BLaER1 (cell line): ENCODE measurements around the gene REPS1.

Experiments used
- H3K27ac ChIP-seq: shearing (Covaris generic); formaldehyde crosslinking; 2 replicates; pipeline ENCODE4 v1.8.1; 2022
- H3K27me3 ChIP-seq: shearing (Covaris generic); formaldehyde crosslinking; 2 replicates; pipeline ENCODE4 v1.8.1; 2022
- H3K36me3 ChIP-seq: shearing (Covaris generic); formaldehyde crosslinking; 2 replicates; pipeline ENCODE4 v1.8.1; 2022
- H3K4me1 ChIP-seq: shearing (Covaris generic); formaldehyde crosslinking; 2 replicates; pipeline ENCODE4 v1.8.1; 2022
- H3K4me2 ChIP-seq: shearing (Covaris generic); formaldehyde crosslinking; 2 replicates; pipeline ENCODE4 v1.8.1; 2022
- H3K4me3 ChIP-seq: shearing (Covaris generic); formaldehyde crosslinking; 2 replicates; pipeline ENCODE4 v1.8.1; 2022
- H3K9ac ChIP-seq: shearing (Covaris generic); formaldehyde crosslinking; 2 replicates; pipeline ENCODE4 v1.8.1; 2022
- H3K9me3 ChIP-seq: shearing (Covaris generic); formaldehyde crosslinking; 2 replicates; pipeline ENCODE4 v1.8.1; 2022
- H4K20me1 ChIP-seq: shearing (Covaris generic); formaldehyde crosslinking; 2 replicates; pipeline ENCODE4 v1.8.1; 2022
- Cebpa-rat ChIP-seq: shearing (Covaris generic); IDR thresholded peaks from 2 replicates; pipeline ENCODE4 v1.8.1; 2022

Gene REPS1

GRCh38 chr6:138987080-138987642 lies 892 bp downstream of the REPS1 start:
- Histone ChIP-seq H3K4me3 (peak overlapping the region; percentile 99), H4K20me1 (peaks cover 55% of the 10 kb centered on the region), H3K36me3 (peaks cover 18% of the 10 kb centered on the region; the same call in 1 of the 2 replicates), H3K27me3 (no peaks in the 10 kb centered on the region), H3K27ac (peak overlapping the region; percentile 98), H3K4me2 (peak overlapping the region; percentile 90), H3K9me3 (no peaks in the 10 kb centered on the region), H3K9ac (peak overlapping the region; percentile 98), H3K4me1 (peaks cover 32% of the 10 kb centered on the region)
- no peak for TF ChIP-seq Cebpa-rat

DNA sequence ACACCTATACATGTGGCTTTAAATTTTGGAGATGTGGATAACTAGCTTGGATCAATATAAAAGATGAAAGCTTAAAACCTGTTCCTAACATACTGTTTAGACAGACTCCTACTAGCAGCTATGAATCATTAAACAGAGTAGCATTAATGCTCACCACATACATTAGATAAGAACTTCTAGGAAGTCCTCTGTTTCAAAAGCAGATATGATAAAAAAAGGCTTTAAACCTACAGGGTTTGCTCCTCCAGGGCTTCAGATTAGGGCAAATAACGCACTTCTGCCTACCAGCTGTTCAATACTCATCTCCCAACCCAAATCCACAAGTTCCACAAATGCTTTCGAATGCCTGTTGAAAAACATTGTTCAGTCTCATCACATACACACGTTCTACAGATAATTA lies 1.5 kb downstream of the REPS1 start:
- Histone ChIP-seq H3K9ac (peak overlapping the region; percentile 98), H3K4me3 (peak overlapping the region; percentile 99), H3K27me3 (no peaks in the 10 kb centered on the region), H3K36me3 (peaks cover 18% of the 10 kb centered on the region; the same call in 1 of the 2 replicates), H3K9me3 (no peaks in the 10 kb centered on the region), H4K20me1 (peaks cover 61% of the 10 kb centered on the region), H3K4me2 (peak overlapping the region; percentile 90), H3K4me1 (peaks cover 34% of the 10 kb centered on the region), H3K27ac (0 out of 2 replicates have a peak overlapping the region, but pooled peaks have one; percentile 98)
- TF ChIP-seq Cebpa-rat = no peak

- Histone ChIP-seq H3K4me2 (no peak overlapping the region), H3K27ac (no peak overlapping the region), H3K9me3 (no peaks in the 10 kb centered on the region), H3K4me1 (peaks cover 35% of the 10 kb centered on the region), H3K4me3 (no peak overlapping the region), H3K36me3 (peaks cover 18% of the 10 kb centered on the region; the same call in 1 of the 2 replicates), H4K20me1 (peaks cover 100% of the 10 kb centered on the region), H3K9ac (no peak overlapping the region), H3K27me3 (no peaks in the 10 kb centered on the region)
- no peak for TF ChIP-seq Cebpa-rat
These were observed 6.6 kb downstream of the REPS1 start for GRCh38 chr6:138981416-138981815.

DNA sequence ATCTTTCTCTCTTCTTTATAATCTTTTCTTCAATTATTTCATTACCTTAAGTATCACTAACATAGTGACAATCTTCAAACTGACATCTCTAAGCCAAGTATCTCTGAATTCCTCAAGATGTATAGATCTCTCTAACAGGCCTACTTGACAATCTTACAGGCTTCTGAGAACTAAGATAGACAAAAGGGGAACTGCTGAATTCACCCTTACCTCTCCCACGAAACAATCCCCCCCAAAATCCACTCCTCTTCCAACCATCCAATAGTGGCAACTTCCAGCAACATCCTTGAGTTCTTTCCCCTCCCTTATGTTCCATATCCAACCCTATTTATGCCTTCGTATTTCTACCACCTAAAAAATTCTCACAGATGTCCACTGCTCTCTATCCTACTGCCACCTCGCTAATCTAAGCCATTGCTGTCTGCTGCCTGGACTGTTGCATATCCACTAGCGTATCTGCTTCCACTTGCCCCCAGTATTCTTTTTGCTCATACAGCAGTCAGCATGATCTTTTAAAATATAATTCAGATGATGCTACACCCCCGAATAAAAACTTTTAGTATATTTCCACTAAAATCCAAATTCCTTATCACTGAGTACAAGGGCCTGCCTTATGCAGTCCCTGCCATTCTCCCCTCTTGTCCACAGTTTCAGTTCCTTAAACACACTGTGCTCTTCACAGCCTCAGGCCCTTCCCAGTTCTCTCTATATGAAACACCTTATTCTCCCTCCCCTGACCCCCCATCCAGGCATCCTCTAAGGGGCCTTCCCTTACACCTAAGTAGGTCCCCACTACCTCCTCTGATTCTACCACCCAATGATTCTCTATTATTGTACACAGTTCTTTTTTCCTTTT lies 8.0 kb downstream of the REPS1 start:
- Histone ChIP-seq H4K20me1 (peaks cover 100% of the 10 kb centered on the region), H3K4me2 (no peak overlapping the region)

DNA sequence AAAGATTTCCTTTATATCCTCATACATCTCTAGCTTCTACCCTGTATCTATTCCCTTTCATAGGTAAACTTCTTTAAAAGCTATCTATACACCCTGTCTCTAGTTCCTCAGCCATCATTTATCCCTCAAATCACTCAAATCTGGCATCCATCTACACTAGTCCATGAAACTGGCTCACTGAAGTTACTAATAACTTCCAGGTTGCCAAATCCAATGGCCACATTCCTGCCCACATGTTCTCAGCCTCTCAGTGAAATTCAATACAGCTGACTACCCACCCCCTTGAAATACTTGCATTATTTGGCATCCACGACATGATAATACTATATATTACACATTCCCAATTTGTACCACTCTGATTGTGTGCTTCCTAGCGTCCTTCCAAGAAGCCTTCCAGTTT lies 8.7 kb downstream of the REPS1 start:
- H3K4me3 ChIP-seq = no peak overlapping the region
- peaks cover 15% of the 10 kb centered on the region; the same call in 1 of the 2 replicates for H3K4me1 ChIP-seq
- H3K4me2 ChIP-seq = no peak overlapping the region
- peaks cover 17% of the 10 kb centered on the region; the same call in 1 of the 2 replicates for H3K36me3 ChIP-seq
- no peak overlapping the region for H3K27ac ChIP-seq
- H3K9me3 ChIP-seq = no peaks in the 10 kb centered on the region
- H3K27me3 ChIP-seq = no peaks in the 10 kb centered on the region
- H3K9ac ChIP-seq = no peak overlapping the region
- TF ChIP-seq Cebpa-rat = no peak
- peaks cover 100% of the 10 kb centered on the region for H4K20me1 ChIP-seq

More for the DNA sequence above, 8.0 kb downstream of the REPS1 start:
- no peaks in the 10 kb centered on the region for H3K27me3 ChIP-seq
- H3K9ac ChIP-seq = no peak overlapping the region
- H3K4me3 ChIP-seq = no peak overlapping the region
- no peaks in the 10 kb centered on the region for H3K9me3 ChIP-seq
- peaks cover 18% of the 10 kb centered on the region; the same call in 1 of the 2 replicates for H3K36me3 ChIP-seq
- no peak for TF ChIP-seq Cebpa-rat
- no peak overlapping the region for H3K27ac ChIP-seq
- peaks cover 21% of the 10 kb centered on the region for H3K4me1 ChIP-seq

DNA sequence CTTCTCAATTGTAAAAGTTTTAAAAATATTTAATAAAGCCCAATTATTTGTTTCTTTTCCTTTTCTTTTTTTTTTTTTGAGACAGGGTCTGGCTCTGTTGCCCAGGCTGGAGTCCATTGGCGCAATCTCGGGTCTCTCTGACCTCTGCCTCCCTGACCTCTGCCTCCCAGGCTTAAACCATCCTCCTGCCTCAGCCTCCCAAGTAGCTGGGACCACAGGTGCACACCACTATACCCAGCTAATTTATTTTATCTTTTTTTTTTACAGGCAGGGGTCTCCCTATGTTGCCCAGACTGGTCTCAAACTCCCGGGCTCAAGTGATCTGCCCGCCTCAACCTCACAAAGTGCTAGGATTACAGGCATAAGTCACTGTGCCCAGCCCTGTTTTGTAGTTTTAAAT lies 9.8 kb downstream of the REPS1 start:
- H3K9ac ChIP-seq = no peak overlapping the region
- no peaks in the 10 kb centered on the region for H3K9me3 ChIP-seq
- no peak for TF ChIP-seq Cebpa-rat
- peaks cover 5% of the 10 kb centered on the region; the same call in 1 of the 2 replicates for H3K36me3 ChIP-seq
- no peaks in the 10 kb centered on the region for H3K27me3 ChIP-seq
- no peak overlapping the region for H3K4me2 ChIP-seq
- H3K4me1 ChIP-seq = peaks cover 15% of the 10 kb centered on the region; the same call in 1 of the 2 replicates
- no peak overlapping the region for H3K27ac ChIP-seq
- H3K4me3 ChIP-seq = no peak overlapping the region
- H4K20me1 ChIP-seq = peaks cover 100% of the 10 kb centered on the region

DNA sequence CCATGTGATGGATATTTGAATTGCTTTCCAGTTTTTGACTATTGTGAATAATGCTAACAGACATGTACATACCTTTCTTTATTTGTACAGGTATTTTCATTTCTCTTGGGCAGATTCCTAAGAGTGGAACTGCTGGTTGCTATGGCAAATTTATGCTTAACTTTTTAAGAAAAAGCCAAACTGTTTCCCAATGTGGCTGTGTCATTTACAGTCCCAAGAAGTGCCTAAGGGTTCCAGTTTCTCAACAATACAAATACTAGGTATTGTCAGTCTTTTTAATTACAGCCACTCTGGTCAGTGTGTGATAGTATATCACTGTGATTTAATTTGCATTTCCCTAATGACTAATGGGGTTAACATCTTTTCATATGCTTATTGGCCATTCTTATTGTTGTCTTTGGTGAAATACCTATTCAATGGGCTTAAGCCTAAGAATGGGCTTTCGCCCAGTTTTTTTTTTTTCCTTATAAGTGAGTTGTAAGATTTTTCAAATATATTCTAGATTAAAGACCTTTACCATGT lies 10.3 kb downstream of the REPS1 start:
- Histone ChIP-seq H3K9ac (no peak overlapping the region), H3K4me1 (peaks cover 20% of the 10 kb centered on the region; the same call in 1 of the 2 replicates), H3K9me3 (no peaks in the 10 kb centered on the region), H3K27ac (no peak overlapping the region), H3K27me3 (no peaks in the 10 kb centered on the region), H3K4me3 (no peak overlapping the region), H3K36me3 (peaks cover under 1% of the 10 kb centered on the region; the same call in 1 of the 2 replicates), H3K4me2 (no peak overlapping the region), H4K20me1 (peaks cover 100% of the 10 kb centered on the region)
- TF ChIP-seq Cebpa-rat = no peak

GRCh38 chr6:138977242-138977641 lies 10.8 kb downstream of the REPS1 start:
- no peak overlapping the region for H3K4me2 ChIP-seq
- H3K4me3 ChIP-seq = no peak overlapping the region
- H3K36me3 ChIP-seq = no peaks in the 10 kb centered on the region
- H3K9ac ChIP-seq = no peak overlapping the region
- H3K27me3 ChIP-seq = no peaks in the 10 kb centered on the region
- H4K20me1 ChIP-seq = peaks cover 100% of the 10 kb centered on the region
- no peaks in the 10 kb centered on the region for H3K9me3 ChIP-seq
- H3K27ac ChIP-seq = no peak overlapping the region
- H3K4me1 ChIP-seq = peaks cover 21% of the 10 kb centered on the region; the same call in 1 of the 2 replicates
- TF ChIP-seq Cebpa-rat = no peak

GRCh38 chr6:138975815-138976214 lies 12.2 kb downstream of the REPS1 start:
- Histone ChIP-seq H3K4me3 (no peak overlapping the region), H3K9ac (no peak overlapping the region), H3K27me3 (no peaks in the 10 kb centered on the region), H3K9me3 (no peaks in the 10 kb centered on the region), H3K36me3 (no peaks in the 10 kb centered on the region), H4K20me1 (peaks cover 100% of the 10 kb centered on the region), H3K27ac (no peak overlapping the region), H3K4me2 (no peak overlapping the region), H3K4me1 (peaks cover 14% of the 10 kb centered on the region; the same call in 1 of the 2 replicates)
- TF ChIP-seq Cebpa-rat = no peak
